GM18907 (cell line): ENCODE results near the gene TSPEAR.

Experiments used
- ATAC-seq: cut with Tn5 transposase; IDR thresholded peaks from one replicate; pipeline ENCODE4 v1.9.1; 2021; ENCODE audit warnings: mild to moderate bottlenecking, moderate library complexity; ENCODE audit not compliant: unreplicated experiment

Gene TSPEAR

GRCh38 chr21:44456915-44457736 lies 254.2 kb downstream of the TSPEAR start:
- ATAC-seq = no peak

- no peak for ATAC-seq
These were observed 255.0 kb downstream of the TSPEAR start for GRCh38 chr21:44456214-44456914.

GRCh38 chr21:44455524-44456213 lies 255.7 kb downstream of the TSPEAR start:
- peak; percentile 38 for ATAC-seq

GRCh38 chr21:44454747-44455523 lies 256.4 kb downstream of the TSPEAR start, which contains the start of gene LRRC3:
LRRC3 (plus strand) TSS chr21:44455510; CDS start chr21:44456645, 1,135 bp downstream.
- ATAC-seq = peak; percentile 49

GRCh38 chr21:44454058-44454457 lies 257.3 kb downstream of the TSPEAR start:
- ATAC-seq = no peak

GRCh38 chr21:44453120-44453519 lies 258.3 kb downstream of the TSPEAR start:
- ATAC-seq = no peak

- no peak for ATAC-seq
These were observed 260.4 kb downstream of the TSPEAR start for GRCh38 chr21:44450999-44451398.

- no peak for ATAC-seq
These were observed 261.0 kb downstream of the TSPEAR start for GRCh38 chr21:44450402-44450801.

GRCh38 chr21:44449473-44450363 lies 261.7 kb downstream of the TSPEAR start:
- ATAC-seq = no peak

- ATAC-seq = no peak
These were observed 262.7 kb downstream of the TSPEAR start for GRCh38 chr21:44448651-44449131.
